ENCODE measurements around the gene PRDM5.

DNA sequence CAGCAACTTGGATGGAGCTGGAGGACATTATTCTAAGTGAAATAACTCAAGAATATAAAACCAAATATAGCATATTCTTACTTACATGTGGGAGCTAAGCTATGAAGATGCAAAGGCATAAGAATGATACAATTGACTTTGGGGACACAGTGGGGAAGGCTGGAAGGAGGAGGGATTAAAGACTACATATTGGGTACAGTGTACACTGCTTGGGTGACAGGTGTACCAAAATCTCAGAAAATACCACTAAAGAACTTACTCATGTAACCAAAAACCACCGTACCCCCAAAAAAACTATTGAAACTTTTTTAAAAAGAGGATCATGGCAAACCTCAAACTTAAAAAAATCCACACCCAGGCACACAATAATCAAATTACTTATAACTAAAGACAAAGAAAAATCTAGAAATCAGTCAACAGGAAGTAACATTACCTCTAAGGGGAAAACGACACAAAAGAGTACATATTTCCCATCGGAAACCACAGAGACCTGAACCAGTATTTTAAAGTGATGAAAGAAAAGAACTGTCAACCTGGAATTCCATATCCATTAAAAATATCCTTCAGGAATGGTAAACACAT lies 241.8 kb downstream of the PRDM5 start:
- no peak for TF ChIP-seq POLR2A (IDR thresholded peaks at IDR 0.05; ENCODE audit: low read length)
- no peak for TF ChIP-seq GATA1 (IDR thresholded peaks at IDR 0.05; ENCODE audit: low read depth, low read length)

Data from erythroblast (primary cell).